NCI-H2196 (cell line): ENCODE results near the gene MPRIP.
"Not testable (repeated sequence)": the region's sequence is repeated elsewhere in the genome, so short reads cannot be mapped to it uniquely, and the experiment has no call there.

Experiments
- DNase-seq: peaks from one replicate; lab custom pipeline; 2025; ENCODE audit not compliant: unreplicated experiment; lab: John Stamatoyannopoulos, UW

Gene MPRIP

DNA sequence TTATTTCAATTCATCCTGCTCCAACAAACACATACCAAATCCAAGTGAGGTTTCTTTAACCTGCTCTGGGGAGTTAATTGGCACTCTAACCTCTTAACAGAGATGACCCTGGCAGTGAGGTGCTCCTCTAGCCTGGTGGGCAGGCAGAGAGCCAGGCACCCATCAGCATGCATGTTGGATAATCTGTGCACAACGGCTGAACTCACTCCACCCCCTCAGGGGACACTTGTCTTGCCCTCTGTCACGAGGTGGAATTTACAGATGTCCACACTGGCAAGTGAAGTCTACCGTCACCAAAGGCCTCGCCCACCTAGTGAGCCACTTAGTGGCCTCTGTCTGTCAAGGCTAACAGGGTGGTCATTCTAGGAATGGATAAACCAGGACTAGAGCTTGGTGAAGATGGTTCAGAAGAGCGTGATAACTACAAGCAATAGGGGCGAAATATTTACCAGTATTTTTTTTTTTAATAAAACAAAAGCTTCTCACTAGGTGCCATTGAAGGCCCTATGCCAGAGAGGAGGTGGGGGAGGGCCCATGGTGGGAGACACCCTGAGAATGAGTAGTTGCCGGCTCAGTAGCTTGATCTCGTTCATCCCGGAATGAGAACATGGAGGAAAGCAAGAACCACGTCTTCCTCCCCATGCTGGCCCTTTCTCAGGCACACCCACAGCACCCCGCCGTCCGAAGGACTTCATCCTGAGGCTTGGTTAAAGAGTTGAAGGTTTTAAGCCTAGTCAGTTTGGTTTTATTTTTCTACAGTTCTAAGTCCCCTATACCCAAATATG is 138.7 kb downstream of the MPRIP start:
- no peak for DNase-seq

DNA sequence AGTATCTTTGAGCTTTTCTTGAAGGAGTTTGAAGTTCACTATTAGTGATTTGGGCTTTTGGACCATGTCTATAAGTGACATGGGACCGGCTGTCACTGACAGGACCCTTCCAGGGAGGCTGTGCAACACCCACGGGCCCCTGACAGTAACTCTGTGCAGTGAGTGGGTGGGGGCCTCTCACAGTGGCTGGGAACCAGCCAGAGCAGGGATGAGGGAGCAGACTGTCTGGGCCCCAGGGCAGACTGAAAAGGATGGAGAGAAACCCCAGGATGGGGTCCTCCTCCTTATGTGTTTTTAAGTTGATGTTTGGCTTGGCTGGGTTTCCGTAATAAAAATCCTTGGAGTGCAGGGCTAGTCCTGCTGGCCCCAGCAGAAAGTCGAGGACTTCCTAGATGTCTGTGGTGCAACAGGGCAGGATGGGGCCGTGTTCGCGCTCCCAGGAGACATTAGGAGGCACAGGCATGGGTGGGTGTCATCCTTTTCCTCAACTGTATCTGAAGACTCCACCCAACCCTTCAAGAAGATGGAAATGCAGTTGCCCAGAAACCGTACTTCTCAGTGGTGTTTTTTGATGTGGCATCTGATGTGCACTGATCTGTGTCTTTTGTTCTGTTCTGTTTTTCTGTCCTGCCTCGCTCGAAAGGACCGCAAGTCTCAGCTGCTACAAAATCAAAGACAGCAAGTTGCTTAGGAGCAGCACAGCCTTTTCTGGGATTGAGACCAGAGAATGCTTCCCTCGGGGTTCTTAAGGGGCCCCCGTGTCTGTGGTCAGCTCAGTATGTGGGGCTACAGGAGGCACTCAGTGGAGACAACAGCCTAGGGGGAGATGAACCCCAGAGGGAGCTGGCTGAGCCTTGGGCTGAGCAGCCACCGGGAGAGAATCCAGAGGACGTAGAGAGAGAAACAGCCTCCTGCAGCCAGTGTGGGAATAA is 139.7 kb downstream of the MPRIP start:
- DNase-seq, result no peak

DNA sequence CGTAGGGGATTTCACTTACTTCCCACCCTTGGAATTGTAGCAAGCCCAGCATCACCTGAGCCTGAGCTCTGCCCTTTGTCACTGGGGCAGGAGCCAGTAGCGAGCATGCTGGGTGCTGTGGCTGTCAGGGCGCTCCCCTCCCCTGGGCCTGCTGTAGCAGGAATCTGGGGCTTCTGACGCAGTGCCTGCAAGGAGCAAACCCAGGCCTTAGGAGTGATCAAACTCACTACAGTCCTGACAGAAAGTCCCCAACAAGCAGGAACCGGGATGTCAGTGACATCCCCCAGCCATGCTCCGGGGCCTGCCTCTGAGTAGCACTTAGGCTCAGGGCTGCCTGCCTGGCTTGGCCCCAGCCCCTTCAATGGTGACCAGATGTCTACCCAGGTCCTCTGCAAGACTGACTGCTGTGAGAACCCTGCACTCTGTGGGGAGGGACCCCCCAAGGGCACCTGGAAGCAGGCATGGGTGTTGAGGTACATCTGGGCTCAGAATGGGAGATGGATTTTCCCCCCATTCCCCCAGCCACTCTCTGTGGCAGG is 140.4 kb downstream of the MPRIP start:
- no peak for DNase-seq

DNA sequence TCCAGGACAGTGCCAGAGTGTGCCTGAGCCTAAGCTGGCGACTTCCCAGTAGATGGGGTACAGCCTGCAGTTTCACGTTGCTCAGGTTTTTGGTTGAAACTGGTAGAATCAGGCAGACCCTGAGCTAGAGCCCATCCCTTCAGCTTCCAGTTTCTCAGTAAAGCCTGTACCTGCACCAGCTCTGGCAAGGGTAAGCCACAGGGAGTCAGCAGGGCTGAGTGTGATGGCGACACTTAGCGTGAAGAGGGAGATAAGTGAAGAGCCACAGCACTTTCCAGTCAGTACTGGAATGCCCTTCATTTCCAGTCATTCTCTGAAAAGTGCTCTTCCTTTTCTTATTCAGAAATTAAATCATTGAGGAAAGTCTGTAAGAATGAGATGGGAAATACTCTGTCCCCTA is 141.5 kb downstream of the MPRIP start:
- no peak for DNase-seq

DNA sequence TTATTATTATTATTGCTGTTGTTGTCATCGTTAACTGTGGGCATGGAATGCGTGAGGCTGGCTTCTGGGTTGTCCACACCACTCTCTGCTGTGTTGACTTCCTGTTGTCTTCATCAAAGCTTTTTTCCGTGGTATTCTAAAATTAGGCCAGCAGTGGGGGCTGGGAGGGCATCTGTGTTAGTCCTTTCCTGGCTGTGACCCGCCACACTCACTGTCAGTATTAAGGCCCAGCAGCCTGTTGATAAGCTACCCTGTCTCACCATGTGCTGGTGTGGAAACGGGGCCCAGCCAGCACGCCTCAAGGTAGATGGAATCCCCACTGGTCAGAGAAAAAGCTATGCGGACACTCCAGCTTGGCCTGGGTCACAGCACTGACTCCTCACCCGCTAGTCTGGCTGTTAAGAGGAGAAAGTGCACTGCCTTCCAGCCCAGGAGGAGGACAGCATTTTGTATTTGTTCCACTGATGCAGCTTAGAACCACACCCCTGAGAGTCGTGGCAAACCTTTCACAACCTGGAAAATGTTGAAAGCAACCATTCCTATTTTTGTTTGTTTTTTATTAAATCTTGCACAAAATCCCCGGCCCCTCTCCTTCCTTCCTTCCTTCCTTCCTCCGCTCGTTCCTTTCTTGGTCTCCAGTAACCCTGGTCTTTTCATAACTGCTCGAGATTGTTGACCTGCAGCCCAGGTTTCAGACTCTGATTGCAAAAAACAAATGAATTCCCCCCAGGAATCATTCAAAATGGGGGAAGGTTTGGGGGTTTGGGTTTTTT is 142.9 kb downstream of the MPRIP start:
- DNase-seq, result not testable (repeated sequence)

DNA sequence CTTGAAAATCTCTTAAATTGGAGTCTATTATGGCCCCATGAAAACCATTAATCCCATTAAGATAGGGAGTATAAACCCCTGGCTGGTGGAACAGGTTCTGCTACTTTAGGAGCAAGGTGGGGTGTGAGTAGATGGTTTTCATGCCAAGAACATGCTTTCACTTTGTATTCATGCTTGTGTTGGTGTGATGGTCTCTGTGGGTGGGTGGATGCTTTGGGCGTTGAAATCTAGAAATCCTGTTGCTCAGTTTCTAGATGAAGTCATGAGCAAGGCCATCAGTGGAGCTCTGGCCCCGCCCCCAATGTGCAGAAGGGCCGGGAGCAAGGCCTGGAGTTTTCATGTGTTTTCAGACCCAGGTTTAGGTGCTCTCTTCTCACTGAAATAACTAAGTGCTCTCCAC is 143.8 kb downstream of the MPRIP start:
- DNase-seq, result no peak

DNA sequence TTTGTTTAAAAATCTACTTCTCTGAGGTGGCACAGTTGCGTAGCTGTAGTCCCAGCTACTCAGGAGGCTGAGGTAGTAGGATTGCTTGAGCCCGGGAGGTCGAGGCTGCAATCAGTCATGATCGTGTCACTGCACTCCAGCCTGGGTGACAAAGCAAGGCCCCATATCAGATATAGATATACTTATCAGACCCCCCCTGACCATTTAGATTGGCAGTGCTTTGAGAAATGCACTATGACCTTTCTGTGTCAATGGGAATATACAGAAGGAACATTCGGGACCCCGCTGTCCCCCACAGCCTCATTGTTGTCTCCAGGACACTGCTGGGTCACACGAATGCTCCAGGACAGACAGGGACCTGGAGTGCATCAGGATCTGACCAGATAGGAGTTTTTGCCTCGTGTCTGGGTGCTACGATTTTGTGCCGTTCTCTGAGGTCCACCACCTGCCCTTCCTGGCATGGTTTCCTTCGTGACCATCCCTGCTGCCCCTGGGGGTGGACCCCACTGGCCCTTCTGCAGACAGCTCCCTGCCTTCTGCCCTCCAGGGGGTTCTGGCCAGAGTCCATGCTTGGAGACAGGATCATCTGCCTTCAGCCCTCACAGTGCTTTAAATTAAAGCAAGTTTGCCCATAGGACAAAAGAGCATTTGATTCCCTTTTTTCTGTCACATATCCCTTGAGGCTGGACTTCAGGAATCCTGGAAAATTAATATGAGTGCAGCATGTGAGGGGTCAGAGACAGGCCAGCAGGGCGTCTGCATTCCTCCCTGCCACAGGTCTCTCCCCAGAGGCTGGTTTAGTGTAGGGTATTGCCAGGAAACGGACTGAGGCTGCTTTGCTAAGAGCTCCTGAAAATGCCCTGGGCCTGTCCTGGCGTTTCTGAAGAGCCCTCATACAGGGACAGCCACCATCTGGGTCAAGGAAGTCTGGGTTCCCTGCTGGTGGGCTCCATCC is 144.6 kb downstream of the MPRIP start:
- no peak for DNase-seq

DNA sequence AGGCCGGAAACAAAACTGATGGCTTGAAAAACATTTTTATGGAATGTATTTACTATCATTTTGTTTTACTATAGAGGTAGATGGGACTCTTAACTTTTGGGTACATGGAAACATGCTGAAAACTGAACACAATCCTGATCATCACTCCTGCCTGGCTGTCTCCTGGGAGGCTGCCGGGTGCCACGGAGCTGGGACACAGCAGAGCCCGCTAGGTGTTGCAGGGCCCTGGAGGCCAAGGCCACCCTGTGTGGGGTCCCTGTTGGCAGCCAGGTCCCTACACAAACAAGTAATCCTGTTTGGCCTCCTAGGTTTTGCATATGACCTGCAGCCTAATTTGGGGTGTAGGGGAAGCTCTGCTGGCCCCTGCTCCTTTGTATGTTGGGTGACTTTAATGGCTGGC is 146.3 kb downstream of the MPRIP start:
- no peak for DNase-seq

DNA sequence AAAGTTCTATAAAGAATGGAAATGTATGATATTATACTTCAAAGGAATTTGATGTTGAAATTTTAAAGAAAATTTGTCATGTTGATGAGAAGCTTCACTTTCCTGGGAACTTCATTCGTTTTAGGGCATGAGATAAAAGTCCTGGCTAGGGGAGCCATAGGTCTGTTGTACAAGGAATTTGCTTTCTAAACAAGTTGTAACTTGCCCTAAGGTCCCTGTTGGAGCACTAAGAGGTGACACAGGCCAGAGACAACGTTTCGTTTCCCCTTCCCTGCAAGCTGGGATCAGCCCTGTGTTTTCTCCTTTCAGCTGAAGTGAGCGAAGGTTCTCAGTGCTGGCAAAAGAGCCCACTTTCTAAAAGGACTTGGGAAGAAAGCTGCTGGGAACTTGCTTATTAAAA is 147.3 kb downstream of the MPRIP start:
- no peak for DNase-seq

DNA sequence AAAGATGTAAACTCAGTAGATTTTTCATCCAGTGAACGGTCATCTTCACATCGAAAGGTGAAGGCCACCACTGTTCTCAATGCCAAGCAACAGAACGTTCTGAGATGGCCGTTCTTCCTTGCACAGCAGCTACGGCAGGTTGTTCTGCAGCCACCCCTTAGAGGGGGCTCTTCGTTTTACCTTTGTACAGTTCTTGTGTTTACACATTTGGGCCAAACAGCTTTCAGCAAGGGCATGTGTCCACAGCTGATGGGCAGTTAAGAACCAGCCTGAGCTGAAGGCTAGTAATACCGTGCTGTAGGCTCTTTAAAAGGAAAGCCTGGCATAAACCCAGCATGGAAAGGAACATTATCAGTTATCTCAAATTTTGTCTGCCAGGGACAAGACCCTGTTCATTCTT is 147.9 kb downstream of the MPRIP start:
- no peak for DNase-seq

DNA sequence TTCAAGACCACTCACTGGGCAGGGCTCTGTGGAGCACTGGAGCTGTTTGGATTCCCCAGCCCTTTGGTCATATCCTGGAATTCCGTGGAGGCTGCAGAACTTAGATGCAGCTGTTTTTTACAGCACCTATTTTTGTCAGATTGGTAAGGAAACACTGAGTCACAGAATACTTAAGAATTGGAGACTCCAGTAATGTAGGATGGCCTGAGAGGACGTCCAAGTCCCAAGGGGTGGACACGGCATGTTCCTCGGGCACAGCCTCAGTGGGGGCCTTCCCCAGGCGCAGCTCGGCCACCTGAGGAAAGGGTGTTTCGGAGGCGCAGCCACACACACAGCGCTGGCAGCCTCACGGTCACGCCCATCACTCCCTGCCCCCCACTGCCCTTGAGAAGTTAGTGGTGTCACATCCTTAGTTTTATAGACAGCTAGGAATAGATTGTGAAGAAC is 149.1 kb downstream of the MPRIP start:
- no peak for DNase-seq

DNA sequence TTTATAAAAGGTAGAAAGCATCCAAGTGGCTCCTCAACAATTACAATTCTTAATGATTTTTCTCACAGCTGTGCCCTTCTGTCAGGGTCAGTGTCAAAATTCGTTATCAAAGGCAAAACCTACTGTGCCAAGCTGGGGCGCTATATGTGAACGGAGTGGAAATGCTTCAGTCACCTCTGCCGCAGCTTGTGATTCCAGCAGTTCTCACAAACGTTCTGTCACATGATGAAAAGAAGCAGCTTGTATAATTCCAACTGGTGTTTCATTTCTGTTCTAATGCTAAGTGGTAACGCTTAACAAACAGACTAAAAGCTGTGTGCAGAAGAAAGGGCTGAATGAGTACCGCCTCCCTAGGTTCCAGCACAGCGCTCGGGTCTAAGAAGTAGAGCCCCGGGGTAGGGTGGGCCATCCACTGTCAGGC is 149.7 kb downstream of the MPRIP start:
- DNase-seq, result no peak

DNA sequence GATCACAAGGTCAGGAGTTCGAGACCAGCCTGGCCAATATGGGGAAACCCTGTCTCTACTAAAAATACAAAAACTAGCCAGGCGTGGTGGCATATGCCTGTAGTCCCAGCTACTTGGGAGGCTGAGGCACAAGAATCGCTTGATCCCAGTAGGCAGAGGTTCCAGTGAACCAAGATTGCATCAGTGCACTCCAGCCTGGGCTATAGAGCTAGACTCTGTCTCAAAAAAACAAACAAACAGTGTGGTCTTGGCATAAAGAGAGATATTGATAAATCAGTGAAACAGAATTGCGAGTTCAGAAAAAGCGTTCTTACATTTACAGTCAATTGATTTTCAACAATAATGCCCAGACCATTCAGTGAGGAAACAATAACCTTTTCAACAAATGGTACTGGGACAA is 153.2 kb downstream of the MPRIP start:
- not testable (repeated sequence) for DNase-seq

DNA sequence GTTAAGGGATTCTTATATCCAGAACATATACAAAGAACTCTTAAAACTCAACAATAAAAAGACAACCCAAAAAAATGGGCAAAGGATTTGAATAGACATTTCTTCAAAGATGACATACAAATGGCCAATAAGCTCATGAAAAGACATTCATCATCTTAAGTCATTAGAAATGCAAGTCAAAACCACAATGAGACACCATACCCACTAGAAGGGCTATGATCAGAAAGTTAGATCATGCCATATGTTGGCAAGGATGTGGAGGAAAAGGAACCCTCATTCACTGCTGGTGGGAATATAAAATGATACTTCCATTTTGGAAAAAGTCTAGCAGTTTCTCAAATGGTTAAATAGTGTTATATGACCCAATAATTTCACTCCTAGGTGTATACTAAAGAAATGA is 154.5 kb downstream of the MPRIP start:
- DNase-seq, result no peak

DNA sequence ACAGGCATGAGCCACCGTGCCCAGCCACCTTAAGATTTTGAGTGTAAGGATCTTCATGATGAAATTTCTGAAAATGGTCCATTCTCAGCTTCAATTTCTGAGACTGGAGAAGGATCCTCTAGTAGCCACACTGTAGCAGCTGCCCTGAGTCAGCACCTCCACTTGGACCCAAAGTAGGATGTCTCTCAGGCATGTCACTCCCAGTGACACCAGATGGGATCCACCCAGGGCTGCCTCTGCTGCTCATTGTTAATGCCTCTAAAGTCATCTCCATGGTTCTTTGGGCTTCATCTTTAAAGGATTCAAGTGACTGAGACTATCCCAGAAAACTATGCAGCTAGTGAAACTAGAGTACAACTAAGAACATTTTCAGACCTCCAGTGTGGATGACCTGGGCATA is 156.0 kb downstream of the MPRIP start:
- DNase-seq, result no peak

DNA sequence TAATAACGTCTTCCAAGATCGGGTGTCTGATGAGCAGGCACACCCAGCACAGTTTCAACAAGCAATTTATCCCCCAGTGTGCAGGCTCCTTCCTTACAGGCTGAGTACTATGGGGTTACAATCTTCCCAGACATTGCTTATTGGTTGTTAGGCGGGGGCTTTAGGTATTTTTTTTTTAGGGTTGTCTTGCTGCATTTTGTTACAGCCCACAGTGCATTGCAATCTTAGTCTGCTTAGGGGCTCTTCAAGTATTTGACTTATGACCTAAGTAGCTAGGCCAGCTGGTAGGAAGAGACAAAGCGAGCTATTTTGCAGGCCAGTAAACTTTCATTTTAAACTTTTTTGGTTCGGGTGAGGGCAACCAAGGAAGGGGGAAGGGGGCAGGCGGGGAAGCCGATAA is 158.1 kb downstream of the MPRIP start:
- DNase-seq, result no peak

DNA sequence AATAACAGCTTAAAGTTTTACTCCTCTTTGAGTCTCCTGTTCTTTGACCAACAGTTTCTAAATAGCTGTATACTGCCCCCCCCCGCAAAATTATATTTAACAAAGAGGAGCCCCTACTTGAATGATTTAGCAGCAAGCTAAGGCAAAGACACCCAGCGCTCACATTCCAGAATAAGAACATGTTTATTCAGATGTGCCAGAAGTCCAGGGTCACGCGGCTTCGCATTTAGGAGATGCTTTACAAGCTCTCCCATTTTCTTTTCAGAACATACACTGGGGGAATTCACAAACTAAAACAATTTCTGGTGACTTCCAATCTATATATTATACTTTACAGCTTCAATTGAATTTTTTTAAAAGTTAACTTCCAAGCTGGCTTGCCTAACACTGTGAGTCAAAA is 158.6 kb downstream of the MPRIP start:
- DNase-seq, result no peak

DNA sequence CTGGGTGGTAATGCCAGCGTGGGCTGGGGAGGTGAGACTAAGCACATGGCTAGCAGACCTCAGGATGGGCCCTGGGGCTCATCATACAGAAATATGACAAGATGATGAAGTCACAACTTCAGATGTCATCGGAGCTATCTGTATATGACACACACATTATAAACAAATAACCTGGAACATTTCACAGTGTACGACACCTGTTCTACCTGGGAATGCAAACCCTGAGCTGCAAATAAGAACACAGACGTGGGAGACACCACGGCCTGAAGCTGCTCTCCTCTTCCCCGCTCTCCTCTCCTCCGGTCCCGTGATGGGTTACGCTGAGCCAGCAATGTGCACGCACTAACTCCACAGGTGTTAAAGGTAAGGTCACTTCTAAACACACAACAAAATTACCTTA is 159.0 kb downstream of the MPRIP start:
- no peak for DNase-seq

DNA sequence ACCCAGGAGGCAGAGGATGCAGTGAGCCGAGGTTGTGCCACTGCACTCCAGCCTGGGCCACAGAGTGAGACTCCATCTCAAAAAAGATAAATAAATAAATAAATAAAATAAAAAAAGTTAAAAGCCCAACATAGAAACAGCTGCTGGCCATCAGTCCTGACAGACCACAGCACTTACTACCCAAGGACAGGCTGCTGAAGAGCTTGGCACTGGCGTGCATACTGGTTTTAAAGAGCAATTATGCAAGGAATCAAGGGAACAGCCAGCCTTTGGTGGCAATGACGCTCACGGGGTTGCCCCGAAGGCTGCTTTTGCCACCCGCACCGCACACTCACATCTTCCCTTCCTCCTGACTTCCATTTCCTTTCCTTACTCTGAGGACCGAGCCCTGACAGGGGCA is 159.7 kb downstream of the MPRIP start:
- no peak for DNase-seq

DNA sequence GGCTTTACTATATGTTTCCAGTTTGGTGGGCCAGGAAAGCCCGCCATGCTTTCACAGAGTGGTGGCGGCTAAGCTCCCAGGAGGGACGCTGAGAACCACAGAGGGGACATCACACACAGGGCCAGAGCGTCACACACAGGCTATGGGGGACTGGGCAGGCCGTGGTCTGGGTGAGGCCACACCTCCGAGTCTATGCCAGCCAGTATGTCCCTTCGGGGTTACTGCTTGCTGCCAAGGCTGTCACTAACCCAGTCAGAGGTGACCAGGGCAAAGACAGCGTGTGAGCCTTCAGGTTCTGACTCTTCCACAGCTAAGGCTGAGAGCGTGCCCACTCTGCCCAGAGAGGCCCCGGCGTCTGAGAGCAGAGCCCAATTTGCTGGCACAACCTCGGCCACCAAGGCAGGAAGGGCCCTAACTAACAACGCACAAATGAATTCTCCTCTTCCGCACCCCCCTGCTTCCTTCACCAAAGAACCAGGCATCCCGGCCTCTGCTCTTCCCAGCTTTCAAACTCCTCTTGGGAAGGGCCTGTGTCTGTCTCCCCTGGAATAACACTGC is 161.0 kb downstream of the MPRIP start:
- DNase-seq, result no peak
